HG03196 (cell line): ENCODE results near the gene CCHCR1.

Source experiments
- ATAC-seq: cut with Tn5 transposase; IDR thresholded peaks from one replicate; pipeline ENCODE4 v1.9.1; 2021; ENCODE audit not compliant: unreplicated experiment

CCHCR1 gene

DNA sequence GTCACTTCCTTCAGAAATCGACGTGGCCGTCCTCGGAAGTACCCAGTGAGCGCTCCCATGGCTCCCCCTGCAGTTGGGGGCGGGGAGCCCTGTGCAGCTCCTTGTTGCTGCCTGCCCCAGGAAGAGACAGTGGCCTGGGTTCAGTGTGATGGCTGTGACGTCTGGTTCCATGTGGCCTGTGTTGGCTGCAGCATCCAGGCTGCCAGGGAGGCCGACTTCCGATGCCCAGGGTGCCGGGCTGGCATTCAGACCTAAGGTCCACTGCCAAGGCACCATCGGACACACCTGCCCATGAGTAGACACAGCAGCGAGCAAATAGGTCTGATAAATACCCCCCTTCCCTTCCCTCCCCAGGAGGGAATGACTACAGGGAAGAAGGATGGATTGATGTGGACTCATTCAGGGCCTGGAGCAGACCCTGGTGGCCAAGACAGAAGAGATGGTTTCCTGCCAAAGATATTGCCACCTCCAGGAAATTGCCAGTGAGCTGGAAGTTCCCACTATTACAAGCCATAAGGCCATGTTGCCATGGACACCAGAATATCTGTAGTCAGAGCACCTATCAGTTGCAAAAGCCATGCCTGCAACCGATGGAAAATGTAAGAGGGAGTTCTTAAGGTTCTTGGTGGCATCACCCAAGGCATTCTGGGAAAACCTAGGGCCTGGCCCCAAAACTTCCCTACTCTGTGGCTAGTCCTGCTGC lies 5.0 kb upstream of the CCHCR1 start:
- no peak for ATAC-seq

DNA sequence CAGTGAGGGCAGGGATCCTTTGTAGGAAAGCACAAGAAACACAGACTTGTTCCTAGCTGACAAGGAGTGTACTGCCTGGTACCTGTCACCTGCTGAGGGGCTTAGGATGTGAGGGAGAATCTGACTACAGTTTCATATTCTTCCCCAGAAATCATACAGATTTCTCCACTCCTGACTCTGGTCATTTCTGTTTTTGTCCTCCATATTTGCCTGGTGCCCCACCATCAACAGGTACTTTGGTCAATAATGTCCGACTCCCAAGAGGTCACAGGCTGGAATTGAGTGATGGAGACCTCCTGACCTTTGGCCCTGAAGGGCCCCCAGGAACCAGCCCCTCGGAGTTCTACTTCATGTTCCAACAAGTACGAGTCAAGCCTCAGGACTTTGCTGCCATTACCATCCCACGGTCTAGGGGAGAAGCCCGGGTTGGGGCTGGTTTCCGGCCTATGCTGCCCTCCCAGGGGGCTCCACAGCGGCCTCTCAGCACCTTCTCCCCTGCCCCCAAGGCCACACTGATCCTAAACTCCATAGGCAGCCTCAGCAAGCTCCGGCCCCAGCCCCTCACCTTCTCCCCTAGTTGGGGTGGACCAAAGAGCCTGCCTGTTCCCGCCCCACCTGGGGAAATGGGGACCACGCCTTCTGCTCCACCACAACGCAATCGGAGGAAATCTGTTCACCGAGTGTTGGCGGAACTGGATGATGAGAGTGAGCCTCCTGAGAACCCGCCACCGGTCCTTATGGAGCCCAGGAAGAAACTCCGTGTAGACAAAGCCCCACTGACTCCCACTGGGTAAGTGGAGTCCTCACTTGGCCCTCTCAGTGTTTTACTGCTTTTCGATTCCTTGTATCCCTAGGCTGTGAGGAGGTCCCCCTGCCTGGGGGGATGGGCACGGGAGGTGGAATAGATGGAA lies 3.9 kb upstream of the CCHCR1 start:
- no peak for ATAC-seq

DNA sequence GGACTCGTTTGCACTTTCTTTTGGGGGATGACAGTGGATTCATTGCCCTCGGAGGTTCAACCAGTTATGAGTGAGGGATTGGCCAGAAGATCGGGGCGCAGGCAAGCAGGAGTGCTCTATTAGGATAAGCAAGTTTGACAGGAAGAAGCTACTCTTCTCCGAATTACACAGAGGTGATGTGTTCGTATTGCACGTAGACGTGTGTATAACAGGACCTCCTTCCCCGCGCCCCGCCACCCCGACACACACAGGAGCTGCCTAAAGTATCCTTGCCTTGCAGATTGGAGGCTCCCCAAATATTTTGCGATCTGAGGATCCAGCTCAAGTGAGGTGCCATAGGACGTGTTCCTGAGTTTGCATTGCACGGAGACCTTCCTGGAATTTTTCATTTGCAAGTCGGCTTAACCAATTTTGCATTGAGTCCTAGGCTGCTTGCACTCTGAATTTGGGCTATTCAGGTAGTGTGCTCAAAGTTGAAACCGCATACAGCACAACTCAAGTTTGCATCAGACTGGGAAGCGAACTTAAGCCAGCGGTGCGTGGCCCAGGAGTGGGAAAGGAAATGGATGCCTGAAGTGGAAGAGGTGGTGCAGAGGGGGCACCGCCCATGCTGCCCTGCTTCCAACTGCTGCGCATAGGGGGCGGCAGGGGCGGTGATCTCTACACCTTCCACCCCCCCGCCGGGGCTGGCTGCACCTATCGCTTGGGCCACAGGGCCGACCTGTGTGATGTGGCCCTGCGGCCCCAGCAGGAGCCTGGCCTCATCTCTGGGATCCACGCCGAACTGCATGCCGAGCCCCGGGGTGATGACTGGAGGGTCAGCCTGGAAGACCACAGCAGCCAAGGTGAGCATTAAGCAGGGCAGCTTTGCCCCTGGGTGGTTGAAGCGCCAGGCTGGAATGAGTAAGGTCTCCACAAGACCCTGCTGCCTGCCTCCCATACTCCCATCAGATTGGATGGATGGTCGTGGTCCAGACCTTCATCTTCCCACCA lies 1.6 kb upstream of the CCHCR1 start:
- ATAC-seq, result peak; percentile 5

DNA sequence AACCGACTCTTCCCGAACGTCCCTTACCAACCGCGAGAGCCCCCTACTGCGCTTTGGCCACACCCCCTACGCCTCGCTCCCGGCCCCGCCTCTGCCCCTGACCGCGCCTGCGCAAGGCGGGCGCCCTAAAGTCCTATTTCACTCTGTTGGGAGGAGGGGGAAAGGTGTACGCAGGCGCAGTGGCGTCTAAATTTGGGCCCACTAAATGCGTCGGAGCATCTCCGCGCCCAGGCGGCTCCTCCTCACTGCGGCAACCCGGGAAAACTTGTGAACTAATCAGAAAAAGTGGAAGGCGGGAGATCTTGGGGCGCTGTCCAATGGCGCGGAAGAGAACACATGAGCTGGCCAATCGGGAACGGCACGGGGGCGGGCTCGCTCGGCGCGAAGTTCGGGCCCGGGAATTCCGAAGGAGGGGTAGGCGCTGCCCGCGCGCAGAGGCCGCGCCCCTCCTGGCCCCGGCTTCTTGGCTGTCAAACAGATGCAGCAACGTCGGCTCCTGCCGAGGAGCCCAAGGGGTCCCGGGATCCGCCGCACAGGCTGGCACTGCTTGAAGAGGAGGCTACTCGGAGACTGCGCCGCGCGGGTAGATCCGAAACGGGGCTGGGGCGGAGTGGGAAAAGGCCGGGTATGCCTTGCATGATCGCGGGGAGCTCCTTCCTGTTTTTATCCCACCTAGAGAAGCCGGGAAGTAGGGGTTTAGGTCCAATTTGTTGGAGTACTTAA lies 699 bp upstream of the CCHCR1 start, which contains the start of gene TCF19:
TCF19 (plus strand) TSS at position 450 of the 723 bp plus-strand sequence. CDS start 881 bp downstream, outside the sequence.
- peak; percentile 76 for ATAC-seq

DNA sequence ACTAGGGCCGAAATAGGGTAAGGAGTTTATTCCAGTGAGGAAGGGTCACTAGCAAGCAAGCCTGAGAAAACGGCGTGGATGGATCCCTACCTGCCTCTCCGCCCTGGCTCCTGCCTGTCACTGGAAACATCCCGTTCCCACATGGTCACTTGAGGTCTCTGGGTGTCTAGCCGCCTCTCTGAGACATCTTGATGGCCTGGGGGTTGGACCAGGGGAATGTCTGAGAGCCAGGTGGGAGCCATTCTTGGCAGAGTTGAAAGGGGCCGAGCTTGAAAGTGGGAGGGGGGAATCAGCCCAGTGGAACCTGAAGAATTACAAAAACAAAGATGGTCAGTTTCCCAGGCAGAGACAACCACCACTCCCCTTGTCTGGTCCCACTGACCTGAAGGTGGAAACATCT lies 961 bp downstream of the CCHCR1 start:
- no peak for ATAC-seq

DNA sequence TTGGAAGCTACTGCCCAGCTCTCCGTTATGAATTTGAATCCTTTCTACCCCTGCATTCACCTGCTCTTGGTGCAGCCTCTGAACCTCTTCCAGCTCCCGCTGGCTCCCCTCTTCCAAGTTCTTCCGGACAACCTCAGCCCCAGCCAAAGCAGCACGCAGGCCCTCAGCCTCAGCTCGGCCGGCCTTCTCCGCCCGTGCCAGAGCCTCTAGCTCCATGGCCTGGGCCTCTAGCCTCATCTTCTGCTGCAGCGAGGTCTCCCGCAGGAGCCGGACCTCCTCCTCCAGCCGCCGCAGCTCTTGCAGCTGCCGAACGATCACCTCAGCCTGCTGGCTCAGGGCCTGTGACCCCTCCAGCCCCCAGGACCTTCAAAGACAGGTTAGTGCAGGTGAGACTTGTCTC lies 3.2 kb downstream of the CCHCR1 start:
- ATAC-seq, result no peak

DNA sequence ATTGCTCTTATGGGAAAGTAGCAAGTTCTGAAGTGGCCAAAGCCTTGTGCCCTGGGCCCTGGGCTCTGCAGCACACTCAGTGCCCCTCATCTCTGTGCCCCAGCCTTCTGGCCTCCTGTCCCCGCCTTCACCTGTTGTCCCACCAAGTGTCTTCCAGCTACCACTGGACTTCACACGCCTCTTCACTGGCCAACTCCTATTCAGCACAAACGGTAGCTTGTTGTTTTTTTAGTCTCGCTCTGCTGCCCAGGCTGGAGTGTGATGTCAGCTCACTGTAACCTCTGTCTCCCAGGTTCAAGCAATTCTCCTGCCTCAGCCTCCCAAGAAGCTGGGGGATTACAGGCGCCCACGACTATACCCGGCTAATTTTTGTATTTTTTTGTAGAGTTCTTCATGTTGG lies 4.8 kb downstream of the CCHCR1 start:
- ATAC-seq, result no peak

DNA sequence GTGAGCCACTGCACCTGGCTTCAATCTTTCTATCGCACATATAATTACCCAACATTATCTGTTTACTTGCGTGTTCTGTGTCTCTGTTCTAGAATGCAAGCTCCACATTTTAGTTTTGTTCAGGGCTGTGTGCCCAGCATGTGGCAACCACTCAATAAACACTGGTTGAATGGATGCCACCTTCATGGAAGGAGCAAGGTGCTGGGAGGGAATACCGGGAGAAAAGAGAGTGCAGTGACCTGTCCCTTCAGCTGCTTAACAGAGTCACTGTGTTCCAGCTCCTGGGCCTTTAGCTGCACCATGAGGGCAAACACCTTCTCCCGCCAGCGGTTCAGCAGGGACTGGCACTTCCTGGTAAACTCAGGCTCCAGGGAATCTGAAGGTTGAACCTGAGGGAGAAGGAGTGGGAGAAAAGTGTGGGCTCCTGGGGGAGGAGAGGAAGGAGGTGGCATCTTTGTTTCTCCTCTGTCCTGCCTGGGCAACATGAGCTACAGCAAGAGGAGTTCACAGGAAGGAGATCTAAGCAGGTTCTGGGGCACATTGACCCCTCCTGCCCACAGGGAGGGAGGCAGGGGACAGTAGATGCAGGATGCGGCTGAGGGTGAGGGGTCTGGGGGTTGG lies 7.7 kb downstream of the CCHCR1 start:
- no peak for ATAC-seq

DNA sequence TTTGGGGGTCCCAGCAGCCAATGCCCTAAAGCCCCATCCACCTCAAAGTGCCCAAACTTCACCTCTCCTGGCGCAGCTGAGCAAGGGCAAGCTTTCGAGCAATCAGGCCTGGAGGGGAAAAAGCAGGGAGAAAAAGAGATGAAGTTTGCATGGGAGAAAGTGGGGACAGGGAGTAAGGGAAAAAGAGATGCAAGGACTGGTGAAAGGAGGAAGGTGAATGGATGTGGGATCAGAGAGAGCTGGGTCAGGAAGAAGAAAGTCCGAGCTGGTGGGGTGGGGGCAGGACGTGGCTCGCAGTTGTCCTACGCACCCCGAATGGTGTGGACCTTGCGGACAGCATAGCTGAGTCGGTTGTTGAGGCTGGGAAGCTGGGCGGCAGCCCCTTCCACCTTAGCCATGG lies 12.2 kb downstream of the CCHCR1 start:
- no peak for ATAC-seq

DNA sequence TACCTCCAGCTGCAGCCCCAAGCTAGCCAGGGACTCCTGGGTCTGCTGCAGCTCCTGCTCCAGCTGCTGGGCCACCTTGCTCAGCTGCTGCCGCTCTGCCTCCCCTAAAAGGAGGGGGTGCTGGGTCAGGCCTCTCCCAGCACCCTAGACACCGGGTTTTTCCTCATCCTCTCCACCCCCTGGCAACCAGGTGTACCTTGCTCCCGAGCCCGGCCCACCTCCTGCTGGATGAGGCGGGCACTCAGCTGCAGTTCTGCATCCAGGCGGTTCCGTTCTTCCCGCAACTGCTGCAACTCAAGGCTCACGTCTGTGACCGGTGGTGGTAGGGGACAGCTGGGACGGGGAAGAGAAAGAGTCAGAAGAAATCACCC lies 12.6 kb downstream of the CCHCR1 start:
- no peak for ATAC-seq

DNA sequence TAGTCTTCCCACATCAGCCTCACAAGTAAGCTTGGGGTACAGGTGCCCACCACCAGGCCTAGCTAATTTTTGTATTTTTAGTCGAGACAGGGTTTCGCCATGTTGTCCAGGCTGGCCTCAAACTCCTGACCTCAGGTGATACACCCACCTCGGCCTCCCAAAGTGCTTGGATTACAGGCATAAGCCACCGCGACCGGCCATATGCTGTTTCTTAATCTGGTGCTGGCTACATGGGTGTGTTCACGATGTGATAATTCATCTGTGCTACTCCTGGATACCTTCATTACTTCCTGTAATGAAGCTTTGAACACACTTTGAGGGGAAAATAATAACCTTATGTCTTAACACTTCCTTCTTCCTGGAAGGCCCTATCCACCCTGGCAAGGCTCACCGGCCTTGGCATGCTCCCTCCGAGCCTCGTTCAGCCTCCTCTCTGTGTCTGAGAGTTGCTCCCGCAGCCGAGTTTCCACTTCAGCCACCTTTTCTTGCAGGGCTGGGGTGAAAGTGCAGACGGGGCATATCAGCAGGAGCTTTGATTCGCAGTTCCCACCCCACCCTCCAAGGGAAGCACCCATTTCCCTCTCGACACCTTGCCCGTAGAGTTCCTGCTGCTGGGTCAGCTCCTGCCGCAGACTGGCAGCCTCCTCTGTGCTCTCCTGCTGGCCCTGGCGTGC lies 13.2 kb downstream of the CCHCR1 start:
- no peak for ATAC-seq

DNA sequence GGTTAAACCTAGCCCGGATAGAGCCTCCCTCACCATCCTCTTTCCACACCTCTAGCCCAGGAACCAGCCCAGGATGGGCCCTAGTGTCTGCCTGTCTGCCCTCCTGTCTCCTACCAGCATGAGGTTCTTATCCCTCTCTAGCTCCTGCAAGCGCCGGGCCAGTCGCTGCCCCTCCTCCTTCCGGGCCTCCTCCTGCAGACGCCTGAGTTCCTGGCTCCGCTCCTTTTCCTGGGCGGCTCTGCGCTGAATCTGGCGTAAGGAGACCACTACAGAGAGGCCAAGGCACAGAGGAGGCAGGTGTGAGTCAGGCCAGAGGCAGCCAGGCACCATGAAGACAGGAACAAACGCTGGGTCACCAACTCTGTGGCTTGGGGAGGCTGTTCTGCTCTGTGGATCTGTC lies 14.5 kb downstream of the CCHCR1 start:
- no peak for ATAC-seq

DNA sequence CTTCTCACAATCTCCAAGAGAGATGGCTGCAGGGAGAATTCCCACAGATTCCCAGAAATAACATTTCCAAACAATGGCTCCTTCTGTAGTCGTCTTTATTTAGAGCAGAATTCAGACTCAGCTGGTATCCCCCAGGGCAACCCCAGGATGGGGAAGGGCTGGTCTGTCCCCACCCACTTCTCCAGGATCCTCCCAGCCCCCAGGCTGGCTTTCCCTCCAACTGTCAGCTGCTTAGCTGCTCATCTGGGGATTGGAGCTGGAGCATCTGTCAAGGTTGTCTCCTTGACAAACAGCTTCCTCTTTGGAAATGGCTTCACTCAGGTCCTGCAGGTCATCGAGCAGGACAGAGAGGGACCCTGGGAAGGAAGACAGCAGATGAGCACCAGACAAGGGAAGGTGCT lies 15.2 kb downstream of the CCHCR1 start:
- ATAC-seq, result no peak

DNA sequence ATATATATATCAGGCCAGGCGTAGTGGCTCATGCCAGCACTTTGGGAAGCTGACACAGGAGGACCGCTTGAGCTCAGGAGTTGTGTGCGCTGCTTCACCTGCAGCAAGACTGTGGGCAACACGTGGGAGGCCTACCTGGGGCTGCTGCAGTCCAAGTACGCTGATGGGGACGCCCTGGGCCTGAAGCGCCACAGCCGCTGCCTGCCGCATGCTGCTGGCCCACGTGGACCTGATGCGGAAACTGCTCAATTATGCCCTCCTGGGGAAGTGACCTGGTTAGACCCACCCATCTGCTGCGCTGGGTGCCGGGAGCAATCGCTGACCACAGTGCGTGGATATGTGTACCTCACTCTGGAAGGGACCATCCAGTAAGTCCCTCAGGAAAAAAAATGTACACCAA lies 17.0 kb downstream of the CCHCR1 start:
- no peak for ATAC-seq

DNA sequence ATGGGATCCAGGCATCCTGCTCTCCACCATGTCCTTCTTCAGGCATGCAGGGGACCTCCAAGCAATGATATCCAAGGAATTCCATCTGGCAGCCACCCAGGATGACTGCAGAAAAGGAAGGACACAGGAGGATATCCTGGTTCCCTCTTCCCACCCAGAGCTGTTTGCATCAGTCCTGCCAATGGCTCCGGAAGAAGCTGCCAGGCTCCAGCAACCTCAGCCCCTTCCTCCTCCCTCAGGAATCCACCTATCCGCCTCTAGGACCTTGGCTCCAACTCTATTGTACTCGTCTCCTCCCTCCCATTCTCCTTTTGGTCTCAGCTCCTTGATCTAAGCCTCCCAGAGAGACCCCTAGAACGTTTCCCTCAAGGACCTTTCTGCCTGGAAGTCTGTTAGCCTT lies 18.0 kb downstream of the CCHCR1 start:
- no peak for ATAC-seq

DNA sequence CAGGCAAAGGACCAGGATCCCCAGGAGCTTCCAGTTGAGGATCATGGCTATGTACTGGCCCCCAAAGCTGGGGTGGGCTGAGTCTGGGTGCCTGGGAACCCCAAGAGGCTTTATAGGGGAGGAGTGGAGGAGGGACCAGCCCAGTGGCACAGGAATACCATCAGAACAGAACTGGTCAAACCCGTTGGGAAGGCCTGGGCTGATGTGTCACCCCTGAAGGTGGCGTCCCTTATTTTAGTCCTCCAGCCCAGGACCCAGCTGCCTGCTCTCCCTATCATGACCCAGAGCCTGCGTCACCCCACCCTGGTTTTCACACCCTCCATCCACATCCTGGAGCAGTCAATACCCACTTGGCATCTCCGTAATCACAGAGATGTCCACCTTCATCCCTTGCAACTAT lies 18.6 kb downstream of the CCHCR1 start, which contains the start of gene PSORS1C2:
PSORS1C2 (minus strand) TSS at position 85 of the 400 bp plus-strand sequence; CDS start at position 45, 40 bp downstream.
- no peak for ATAC-seq

DNA sequence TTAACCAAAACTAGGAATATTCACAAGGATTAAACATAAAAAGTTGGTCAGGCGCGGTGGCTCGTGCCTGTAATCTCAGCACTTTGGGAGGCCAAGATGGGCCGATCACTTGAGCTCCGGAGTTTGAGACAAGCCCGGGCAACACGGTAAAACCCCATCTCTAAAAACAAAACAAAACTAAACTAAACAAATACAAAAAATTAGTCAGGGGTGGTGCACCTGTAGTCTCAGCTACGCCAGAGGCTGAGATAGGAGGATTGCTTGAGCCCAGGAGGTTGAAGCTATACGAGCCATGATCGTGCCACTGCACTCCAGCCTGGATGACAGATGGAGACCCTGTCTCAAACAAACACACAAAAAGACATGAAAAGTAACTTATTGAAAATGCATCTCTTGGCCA lies 21.9 kb downstream of the CCHCR1 start:
- ATAC-seq, result no peak

DNA sequence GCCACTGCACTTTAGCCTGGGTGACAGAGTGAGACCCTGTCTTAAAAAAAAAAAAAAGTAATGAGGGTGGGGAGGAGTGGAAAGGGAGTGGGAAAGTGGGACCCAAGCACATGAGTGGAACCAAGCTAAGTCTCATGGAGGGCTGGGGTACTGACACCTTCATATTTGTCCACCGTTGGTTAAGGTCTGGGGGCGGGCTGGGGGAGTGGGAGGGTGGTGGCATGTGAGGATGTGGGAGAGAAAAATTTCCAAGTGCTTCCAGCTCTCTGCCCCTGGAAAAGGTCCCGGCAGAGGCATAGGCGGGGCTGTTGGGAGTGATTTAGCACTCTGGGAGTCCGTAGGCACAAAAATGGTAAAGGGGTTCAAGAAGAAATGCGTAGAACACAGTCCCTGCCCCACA lies 24.8 kb downstream of the CCHCR1 start:
- ATAC-seq, result no peak

DNA sequence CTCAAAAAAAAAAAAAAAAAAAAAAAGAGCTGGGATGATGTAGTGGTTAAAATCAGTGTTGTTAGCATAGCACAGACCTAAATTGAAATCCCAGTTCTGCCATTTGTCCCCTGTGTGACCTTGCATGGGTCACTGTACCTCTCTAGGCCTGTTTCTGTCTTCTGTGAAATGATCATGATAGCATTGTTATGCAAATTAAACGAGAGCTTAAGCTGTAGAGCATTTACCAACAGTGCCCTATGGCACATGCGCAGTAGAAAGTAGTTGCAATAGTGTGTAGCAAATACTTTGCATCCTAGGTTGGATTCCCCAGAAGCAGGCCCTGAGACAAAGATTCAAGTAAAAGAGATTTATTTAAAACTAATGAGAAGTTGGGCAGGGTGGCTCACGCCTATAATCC lies 26.0 kb downstream of the CCHCR1 start:
- no peak for ATAC-seq
